Measurements from ENCODE around the gene MERTK. TPM values are rescaled to one million over a fixed set of nuclear protein-coding genes. Genes with fewer than 3 reads are reported as not detected.

MERTK gene
- polyA plus RNA-seq, 4 donors, result 19.5 to 24.6 (median 23.1) TPM

GRCh38 chr2:112005406-112006075, 107.1 kb downstream of the MERTK start:
- DNase-seq (ENCODE audit: low read depth in 4 of 4, low spot score in 3 of 4), result no peak

GRCh38 chr2:112006076-112006410, 107.6 kb downstream of the MERTK start:
- DNase-seq (ENCODE audit: low read depth in 4 of 4, low spot score in 3 of 4), result no peak

GRCh38 chr2:112007493-112007892, 109.1 kb downstream of the MERTK start:
- DNase-seq (ENCODE audit: low read depth in 4 of 4, low spot score in 3 of 4), result no peak

GRCh38 chr2:112008910-112009485, 110.6 kb downstream of the MERTK start:
- DNase-seq (ENCODE audit: low read depth in 4 of 4, low spot score in 3 of 4), result no peak

GRCh38 chr2:112010751-112011150, 112.3 kb downstream of the MERTK start:
- DNase-seq (ENCODE audit: low read depth in 4 of 4, low spot score in 3 of 4), result no peak

GRCh38 chr2:112012556-112012955, 114.1 kb downstream of the MERTK start:
- DNase-seq (ENCODE audit: low read depth in 4 of 4, low spot score in 3 of 4), result no peak

GRCh38 chr2:112018846-112019245, 120.4 kb downstream of the MERTK start:
- DNase-seq (ENCODE audit: low read depth in 4 of 4, low spot score in 3 of 4), result no peak

- DNase-seq (ENCODE audit: low read depth in 4 of 4, low spot score in 3 of 4), result no peak
Observed at GRCh38 chr2:112019569-112019982, 121.2 kb downstream of the MERTK start.

- no peak for DNase-seq (ENCODE audit: low read depth in 4 of 4, low spot score in 3 of 4)
Observed at GRCh38 chr2:112020561-112020960, 122.2 kb downstream of the MERTK start.

- no peak for DNase-seq (ENCODE audit: low read depth in 4 of 4, low spot score in 3 of 4)
Observed at GRCh38 chr2:112021290-112021689, 122.9 kb downstream of the MERTK start.

GRCh38 chr2:112021781-112022231, 123.4 kb downstream of the MERTK start:
- no peak for DNase-seq (ENCODE audit: low read depth in 4 of 4, low spot score in 3 of 4)

GRCh38 chr2:112023707-112024106, 125.3 kb downstream of the MERTK start:
- no peak for DNase-seq (ENCODE audit: low read depth in 4 of 4, low spot score in 3 of 4)

- no peak for DNase-seq (ENCODE audit: low read depth in 4 of 4, low spot score in 3 of 4)
Observed at GRCh38 chr2:112024231-112024630, 125.8 kb downstream of the MERTK start.

GRCh38 chr2:112024896-112025491, 126.6 kb downstream of the MERTK start:
- DNase-seq (ENCODE audit: low read depth in 4 of 4, low spot score in 3 of 4), result no peak

- DNase-seq (ENCODE audit: low read depth in 4 of 4, low spot score in 3 of 4), result no peak
Observed at GRCh38 chr2:112026509-112026908, 128.1 kb downstream of the MERTK start.

GRCh38 chr2:112027767-112028166, 129.4 kb downstream of the MERTK start:
- DNase-seq (ENCODE audit: low read depth in 4 of 4, low spot score in 3 of 4), result no peak

GRCh38 chr2:112029164-112029563, 130.8 kb downstream of the MERTK start:
- no peak for DNase-seq (ENCODE audit: low read depth in 4 of 4, low spot score in 3 of 4)

GRCh38 chr2:112031473-112032223, 133.2 kb downstream of the MERTK start:
- DNase-seq (ENCODE audit: low read depth in 4 of 4, low spot score in 3 of 4), result no peak

- DNase-seq (ENCODE audit: low read depth in 4 of 4, low spot score in 3 of 4), result no peak
Observed at GRCh38 chr2:112032224-112032586, 133.8 kb downstream of the MERTK start.

GRCh38 chr2:112032689-112033465, 134.5 kb downstream of the MERTK start:
- no peak for DNase-seq (ENCODE audit: low read depth in 4 of 4, low spot score in 3 of 4)

- DNase-seq (ENCODE audit: low read depth in 4 of 4, low spot score in 3 of 4), result no peak
Observed at GRCh38 chr2:112033600-112033999, 135.2 kb downstream of the MERTK start.
